Fibroblast of the aortic adventitia (primary cell): Measurements from ENCODE around the gene TFAP2C. TPM values are rescaled to one million over a fixed set of nuclear protein-coding genes. Genes with fewer than 3 reads are reported as not detected.
"Not testable (repeated sequence)": the region's sequence is repeated elsewhere in the genome, so short reads cannot be mapped to it uniquely, and the experiment has no call there.

Experiments
- DNase-seq: peaks from one replicate; pipeline ENCODE4 v3.0.0-alpha.2; 2010; ENCODE audit warnings: low read depth
- H3K4me3 ChIP-seq: 2 replicates; pipeline ENCODE4 v1.5.1; 2011; ENCODE audit warnings: low read depth, mild to moderate bottlenecking, control low read depth, low read length, moderate library complexity
- total RNA-seq: library from RNA; depleted of rRNA; stranded (reverse); fragments of >200 nt; gene quantifications from 2 replicates; pipeline ENCODE4 v1.2.3, GENCODE V29; 2012; ENCODE audit warnings: low replicate concordance
- TF ChIP-seq, protein P1 (sequence below): IDR thresholded peaks from 2 replicates; pipeline ENCODE4 v1.5.1; 2011; ENCODE audit warnings: mild to moderate bottlenecking, low read length, control low read depth, inconsistent platforms; ENCODE audit not compliant: insufficient read depth

The TFAP2C gene
- total RNA-seq, 1 donor = not detected

DNA sequence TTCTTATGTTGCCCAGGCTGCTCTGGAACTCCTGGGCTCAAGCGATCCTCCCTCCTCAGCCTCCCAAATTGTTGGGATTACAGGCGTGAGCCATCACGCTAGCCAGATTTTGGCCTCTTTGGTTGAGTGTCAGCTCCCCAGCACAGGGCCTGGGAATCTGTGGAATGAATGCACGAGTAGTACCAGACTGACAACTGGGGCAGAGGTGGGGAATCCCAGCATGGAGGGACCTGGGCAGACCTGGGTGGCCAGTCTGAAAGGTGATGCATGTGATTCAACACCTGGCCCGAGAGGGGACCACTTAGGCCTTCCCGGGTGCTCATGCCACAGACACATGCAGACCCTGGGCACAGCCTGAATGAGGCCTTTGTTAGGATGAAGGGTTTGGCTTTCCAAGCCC, 19.0 kb upstream of the TFAP2C start:
- TF ChIP-seq, protein P1, sequence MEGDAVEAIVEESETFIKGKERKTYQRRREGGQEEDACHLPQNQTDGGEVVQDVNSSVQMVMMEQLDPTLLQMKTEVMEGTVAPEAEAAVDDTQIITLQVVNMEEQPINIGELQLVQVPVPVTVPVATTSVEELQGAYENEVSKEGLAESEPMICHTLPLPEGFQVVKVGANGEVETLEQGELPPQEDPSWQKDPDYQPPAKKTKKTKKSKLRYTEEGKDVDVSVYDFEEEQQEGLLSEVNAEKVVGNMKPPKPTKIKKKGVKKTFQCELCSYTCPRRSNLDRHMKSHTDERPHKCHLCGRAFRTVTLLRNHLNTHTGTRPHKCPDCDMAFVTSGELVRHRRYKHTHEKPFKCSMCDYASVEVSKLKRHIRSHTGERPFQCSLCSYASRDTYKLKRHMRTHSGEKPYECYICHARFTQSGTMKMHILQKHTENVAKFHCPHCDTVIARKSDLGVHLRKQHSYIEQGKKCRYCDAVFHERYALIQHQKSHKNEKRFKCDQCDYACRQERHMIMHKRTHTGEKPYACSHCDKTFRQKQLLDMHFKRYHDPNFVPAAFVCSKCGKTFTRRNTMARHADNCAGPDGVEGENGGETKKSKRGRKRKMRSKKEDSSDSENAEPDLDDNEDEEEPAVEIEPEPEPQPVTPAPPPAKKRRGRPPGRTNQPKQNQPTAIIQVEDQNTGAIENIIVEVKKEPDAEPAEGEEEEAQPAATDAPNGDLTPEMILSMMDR = no peak
- DNase-seq = no peak
- no peak overlapping the region for H3K4me3 ChIP-seq

DNA sequence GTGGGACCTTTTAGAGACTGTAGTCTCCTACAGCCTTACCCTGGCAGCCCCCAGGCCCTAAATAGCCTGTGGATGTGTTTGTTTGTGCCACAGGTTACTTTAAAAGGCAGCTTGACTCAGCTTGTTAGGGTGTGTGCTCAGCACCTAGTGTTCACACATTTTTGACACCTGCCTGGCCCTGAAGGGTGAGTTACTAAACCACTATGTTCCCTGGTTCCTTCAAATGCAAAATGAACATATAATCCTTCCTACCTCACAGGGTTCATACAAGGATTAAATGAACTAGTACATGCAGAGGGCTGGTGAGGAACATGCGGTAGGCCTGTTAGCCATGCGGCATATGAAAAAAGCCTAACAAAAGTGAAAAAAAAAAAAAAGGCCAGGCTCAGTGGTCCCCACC, 14.9 kb upstream of the TFAP2C start:
- no peak for DNase-seq
- TF ChIP-seq, protein P1 = no peak
- H3K4me3 ChIP-seq = no peak overlapping the region

DNA sequence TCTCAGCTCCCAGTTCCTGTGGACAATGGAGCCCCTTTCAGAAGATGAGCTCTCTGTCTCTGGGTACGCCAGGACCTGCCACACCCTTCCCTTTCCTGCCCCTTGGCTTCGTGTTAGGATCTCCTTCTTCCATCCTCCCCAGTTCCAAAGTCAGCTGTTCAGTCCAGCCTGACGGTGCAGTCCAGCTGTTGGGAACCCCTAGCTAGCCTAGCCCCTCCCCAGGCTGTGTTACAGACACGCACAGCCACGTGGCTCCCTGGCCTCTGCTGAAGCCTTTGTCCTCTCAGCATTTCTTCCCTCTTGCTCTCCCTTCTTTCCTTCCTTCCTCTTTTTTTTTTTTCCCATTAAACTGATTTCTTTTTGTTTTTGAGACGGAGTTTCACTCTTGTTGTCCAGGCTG, 12.4 kb upstream of the TFAP2C start:
- DNase-seq = no peak
- H3K4me3 ChIP-seq = no peak overlapping the region
- TF ChIP-seq, protein P1 = no peak

DNA sequence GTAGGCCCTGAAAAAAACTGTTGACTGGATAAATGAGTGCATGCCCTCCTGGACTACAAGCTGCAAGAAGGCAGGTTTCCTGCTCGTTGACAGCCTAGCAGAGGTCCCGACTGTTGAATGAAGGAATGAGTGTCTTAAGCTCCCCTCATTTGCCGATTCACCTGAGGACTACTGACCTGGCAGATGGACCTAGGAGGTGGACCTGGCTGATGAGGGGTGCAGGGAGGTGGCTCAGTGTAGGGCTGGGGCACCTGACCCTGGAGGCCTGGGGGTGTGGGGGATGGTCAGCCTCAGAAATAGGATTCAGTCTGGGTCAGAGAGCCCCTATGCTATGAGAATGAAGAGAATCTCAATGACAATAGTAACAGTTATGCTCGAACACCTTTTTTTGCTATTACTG, 11.6 kb upstream of the TFAP2C start:
- no peak overlapping the region for H3K4me3 ChIP-seq
- TF ChIP-seq, protein P1 = no peak
- DNase-seq = no peak

DNA sequence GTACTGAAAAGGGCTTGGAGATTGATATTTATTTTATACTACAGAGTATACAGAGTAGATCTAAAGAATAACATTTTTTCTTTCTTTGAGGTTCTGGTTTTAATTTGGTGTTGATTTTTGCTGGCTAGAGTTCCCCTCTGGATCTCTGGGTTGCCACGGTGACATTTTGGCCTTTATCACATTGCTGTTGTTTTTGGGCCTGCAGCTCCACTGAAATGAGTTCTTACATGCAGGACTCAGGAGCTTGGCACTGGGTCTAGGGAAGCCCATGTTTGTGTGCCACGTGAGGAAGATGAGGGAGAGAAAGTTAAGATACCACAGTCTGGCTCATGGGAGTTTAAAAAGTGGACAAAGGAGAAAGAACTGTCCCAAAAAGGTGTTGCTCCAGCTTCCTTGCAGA, 7.4 kb upstream of the TFAP2C start:
- no peak for DNase-seq
- TF ChIP-seq, protein P1 = no peak
- no peak overlapping the region for H3K4me3 ChIP-seq

DNA sequence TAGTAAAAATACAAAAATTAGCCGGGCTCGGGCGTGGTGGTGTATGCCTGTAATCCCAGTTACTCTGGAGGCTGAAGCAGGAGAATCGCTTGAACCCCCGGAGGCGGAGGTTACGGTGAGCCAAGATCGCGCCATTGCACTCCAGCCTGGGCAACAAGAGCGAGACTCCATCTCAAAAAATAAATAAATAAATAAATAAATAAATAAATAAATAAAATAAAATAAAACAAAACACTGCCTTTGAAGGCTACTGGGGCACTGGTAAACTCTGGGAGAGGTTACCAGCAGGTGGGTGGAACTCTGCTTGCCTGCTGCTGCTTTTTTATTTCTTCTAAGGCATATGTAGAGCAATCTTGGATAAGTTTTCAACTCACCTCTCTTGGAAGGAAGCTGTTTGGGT, 5.2 kb upstream of the TFAP2C start:
- not testable (repeated sequence) for H3K4me3 ChIP-seq

DNA sequence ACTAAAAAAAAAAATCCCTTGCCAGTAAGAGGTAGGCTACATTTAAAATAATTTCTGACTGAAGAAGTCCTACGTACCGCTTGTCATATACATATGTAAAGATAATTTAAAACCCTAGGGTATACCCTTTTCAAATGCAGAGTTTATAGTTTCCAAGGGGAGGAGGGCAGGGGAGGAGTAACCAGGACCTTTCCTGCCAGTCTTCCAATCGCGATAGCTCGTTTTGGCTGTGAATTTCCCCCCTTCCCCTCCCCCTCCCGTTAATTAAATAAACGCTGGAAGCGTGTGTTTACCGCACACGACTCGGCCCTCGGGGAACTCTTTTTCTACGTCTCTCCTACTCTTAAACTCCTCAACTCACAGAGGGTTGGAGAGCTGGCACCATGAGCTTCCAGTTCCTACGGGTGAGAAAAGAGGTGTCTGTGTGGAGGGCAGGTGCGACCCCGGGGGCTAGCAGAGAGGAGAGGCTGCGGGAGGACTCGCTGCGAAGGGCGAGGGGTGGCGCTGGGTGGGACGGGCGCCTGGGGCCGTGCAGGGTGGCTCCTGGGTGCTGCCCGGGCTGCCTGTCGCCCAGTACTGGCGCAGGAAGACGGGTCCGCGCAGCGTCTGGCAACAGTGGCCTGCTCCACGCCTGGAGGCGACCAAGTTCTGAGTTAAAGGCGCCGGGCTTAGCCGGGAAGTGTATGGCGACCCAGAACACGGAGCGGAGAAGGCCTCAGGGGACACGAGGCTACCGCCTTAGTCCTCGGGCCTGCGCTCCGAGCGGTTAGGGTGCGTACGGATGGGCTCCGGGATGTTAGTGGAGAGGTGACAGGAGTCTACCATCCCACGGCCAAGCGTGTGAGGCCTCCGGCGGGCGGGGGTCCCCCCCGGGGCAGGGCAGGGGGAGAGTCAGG, 4.1 kb upstream of the TFAP2C start:
- TF ChIP-seq, protein P1 = no peak
- DNase-seq = no peak
- H3K4me3 ChIP-seq = no peak overlapping the region

More for the DNA sequence above, 5.2 kb upstream of the TFAP2C start:
- not testable (repeated sequence) for DNase-seq
